ENCODE results near the gene PLPPR2.
"Not testable (repeated sequence)": the region's sequence is repeated elsewhere in the genome, so short reads cannot be mapped to it uniquely, and the experiment has no call there.

DNA sequence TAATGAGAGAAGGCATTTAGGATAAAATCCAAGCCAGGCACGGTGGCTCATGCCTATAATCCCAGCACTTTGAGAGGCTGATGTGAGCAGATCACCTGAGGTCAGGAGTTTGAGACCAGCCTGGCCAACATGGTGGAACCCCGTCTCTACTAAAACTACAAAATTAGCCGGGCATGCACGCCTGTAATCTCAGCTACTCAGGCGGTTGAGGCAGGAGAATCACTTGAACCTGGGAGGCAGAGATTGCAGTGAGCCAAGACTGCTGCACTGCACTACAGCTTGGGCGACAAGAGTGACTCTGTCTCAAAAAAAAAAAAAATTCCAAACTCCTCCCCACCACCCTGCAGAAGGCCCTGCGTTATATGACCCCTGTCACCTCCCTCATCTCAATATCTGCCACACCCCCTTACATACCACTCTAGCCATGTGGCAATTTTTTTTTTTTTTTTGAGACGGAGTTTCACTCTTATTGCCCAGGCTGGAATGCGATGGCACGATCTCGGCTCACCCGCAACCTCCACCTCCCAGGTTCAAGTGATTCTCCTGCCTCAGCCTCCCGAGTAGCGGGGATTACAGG is 24.1 kb downstream of the PLPPR2 start:
- TF ChIP-seq, protein P1, sequence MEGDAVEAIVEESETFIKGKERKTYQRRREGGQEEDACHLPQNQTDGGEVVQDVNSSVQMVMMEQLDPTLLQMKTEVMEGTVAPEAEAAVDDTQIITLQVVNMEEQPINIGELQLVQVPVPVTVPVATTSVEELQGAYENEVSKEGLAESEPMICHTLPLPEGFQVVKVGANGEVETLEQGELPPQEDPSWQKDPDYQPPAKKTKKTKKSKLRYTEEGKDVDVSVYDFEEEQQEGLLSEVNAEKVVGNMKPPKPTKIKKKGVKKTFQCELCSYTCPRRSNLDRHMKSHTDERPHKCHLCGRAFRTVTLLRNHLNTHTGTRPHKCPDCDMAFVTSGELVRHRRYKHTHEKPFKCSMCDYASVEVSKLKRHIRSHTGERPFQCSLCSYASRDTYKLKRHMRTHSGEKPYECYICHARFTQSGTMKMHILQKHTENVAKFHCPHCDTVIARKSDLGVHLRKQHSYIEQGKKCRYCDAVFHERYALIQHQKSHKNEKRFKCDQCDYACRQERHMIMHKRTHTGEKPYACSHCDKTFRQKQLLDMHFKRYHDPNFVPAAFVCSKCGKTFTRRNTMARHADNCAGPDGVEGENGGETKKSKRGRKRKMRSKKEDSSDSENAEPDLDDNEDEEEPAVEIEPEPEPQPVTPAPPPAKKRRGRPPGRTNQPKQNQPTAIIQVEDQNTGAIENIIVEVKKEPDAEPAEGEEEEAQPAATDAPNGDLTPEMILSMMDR (IDR thresholded peaks at IDR 0.05): not testable (repeated sequence)
- TF ChIP-seq MYC (IDR thresholded peaks at IDR 0.05; ENCODE audit: borderline replicate concordance, low read length); POLR2A (IDR thresholded peaks at IDR 0.05; ENCODE audit: low read length); RAD21 (conservative IDR thresholded peaks at IDR 0.05 in 1 of 2, IDR thresholded peaks at IDR 0.05 in 1 of 2); EP300 (IDR thresholded peaks at IDR 0.05): not testable (repeated sequence)
- TF ChIP-seq, protein P2, sequence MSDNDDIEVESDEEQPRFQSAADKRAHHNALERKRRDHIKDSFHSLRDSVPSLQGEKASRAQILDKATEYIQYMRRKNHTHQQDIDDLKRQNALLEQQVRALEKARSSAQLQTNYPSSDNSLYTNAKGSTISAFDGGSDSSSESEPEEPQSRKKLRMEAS (IDR thresholded peaks at IDR 0.05): not testable (repeated sequence)
- TF ChIP-seq, protein P3, sequence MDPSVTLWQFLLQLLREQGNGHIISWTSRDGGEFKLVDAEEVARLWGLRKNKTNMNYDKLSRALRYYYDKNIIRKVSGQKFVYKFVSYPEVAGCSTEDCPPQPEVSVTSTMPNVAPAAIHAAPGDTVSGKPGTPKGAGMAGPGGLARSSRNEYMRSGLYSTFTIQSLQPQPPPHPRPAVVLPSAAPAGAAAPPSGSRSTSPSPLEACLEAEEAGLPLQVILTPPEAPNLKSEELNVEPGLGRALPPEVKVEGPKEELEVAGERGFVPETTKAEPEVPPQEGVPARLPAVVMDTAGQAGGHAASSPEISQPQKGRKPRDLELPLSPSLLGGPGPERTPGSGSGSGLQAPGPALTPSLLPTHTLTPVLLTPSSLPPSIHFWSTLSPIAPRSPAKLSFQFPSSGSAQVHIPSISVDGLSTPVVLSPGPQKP (IDR thresholded peaks at IDR 0.05; ENCODE audit: low read depth, low read length): not testable (repeated sequence)
